DOHH2 (cell line): ENCODE results near the gene SLC34A3.

Source experiments
- H3F3A ChIP-seq: fragments of 200-600 bp; sonication (generic), shearing (Covaris generic); 2 replicates; pipeline ENCODE4 v1.6.0; 2016; ENCODE audit warnings: antibody characterized with exemption, mild to moderate bottlenecking; ENCODE audit not compliant: control insufficient read depth, insufficient read depth
- H3K27ac ChIP-seq: fragments of 200-600 bp; sonication (generic); 2 replicates; pipeline ENCODE4 v1.5.1; 2014; ENCODE audit warnings: low read depth, mild to moderate bottlenecking, low read length, moderate library complexity
- H3K27me3 ChIP-seq: fragments of 200-600 bp; sonication (generic); 2 replicates; pipeline ENCODE4 v1.6.1; 2014; ENCODE audit warnings: mild to moderate bottlenecking, low read length, mixed read lengths; ENCODE audit not compliant: control insufficient read depth
- H3K36me3 ChIP-seq: fragments of 200-600 bp; sonication (generic); 2 replicates; pipeline ENCODE4 v1.6.1; 2014; ENCODE audit warnings: mild to moderate bottlenecking, low read length, moderate library complexity, mixed read lengths; ENCODE audit not compliant: control insufficient read depth
- H3K4me1 ChIP-seq: fragments of 200-600 bp; sonication (generic); 2 replicates; pipeline ENCODE4 v1.6.1; 2014; ENCODE audit warnings: mild to moderate bottlenecking, low read length, mixed read lengths; ENCODE audit not compliant: control insufficient read depth
- H3K4me2 ChIP-seq: fragments of 200-600 bp; sonication (generic); 2 replicates; pipeline ENCODE4 v1.6.0; 2014; ENCODE audit warnings: mild to moderate bottlenecking, low read length, moderate library complexity
- H3K4me3 ChIP-seq: fragments of 200-600 bp; sonication (generic); 2 replicates; pipeline ENCODE4 v1.5.1; 2014; ENCODE audit warnings: mild to moderate bottlenecking, low read length, mixed read lengths
- H3K79me2 ChIP-seq: fragments of 200-600 bp; sonication (generic); 2 replicates; pipeline ENCODE4 v1.6.1; 2014; ENCODE audit warnings: mild to moderate bottlenecking, low read length, mixed read lengths; ENCODE audit not compliant: control insufficient read depth
- H3K9me2 ChIP-seq: fragments of 200-600 bp; sonication (generic); replicated peaks from 2 replicates; pipeline ENCODE4 v1.6.1; 2014; ENCODE audit warnings: mild to moderate bottlenecking, low read length, mixed read lengths; ENCODE audit not compliant: control insufficient read depth
- H3K9me3 ChIP-seq: fragments of 200-600 bp; sonication (generic); 2 replicates; pipeline ENCODE4 v1.6.1; 2014; ENCODE audit warnings: antibody characterized with exemption, low read length, mixed read lengths; ENCODE audit not compliant: control insufficient read depth, insufficient read depth
- H4K20me1 ChIP-seq: fragments of 200-600 bp; sonication (generic); 2 replicates; pipeline ENCODE4 v1.6.0; 2014; ENCODE audit warnings: low read depth, mild to moderate bottlenecking, antibody characterized with exemption, low read length, moderate library complexity; ENCODE audit not compliant: control insufficient read depth, insufficient read depth
- CTCF ChIP-seq: fragments of 200-600 bp; sonication (generic); IDR thresholded peaks from one replicate; pipeline ENCODE4 v1.5.1; 2014; ENCODE audit warnings: antibody characterized with exemption, mild to moderate bottlenecking, low read depth, low read length; ENCODE audit not compliant: poor library complexity, severe bottlenecking
- EZH2phosphoT487 ChIP-seq: fragments of 200-600 bp; sonication (generic); IDR thresholded peaks from 2 replicates; pipeline ENCODE4 v1.6.1; 2017; ENCODE audit warnings: borderline replicate concordance, mild to moderate bottlenecking, antibody characterized with exemption, low read length, moderate library complexity, mixed read lengths

The SLC34A3 gene

GRCh38 chr9:137251194-137251461 is 20.4 kb downstream of the SLC34A3 start, which contains the start of gene STPG3:
Gene STPG3 (plus strand): TSS chr9:137251286. CDS start chr9:137251287, 1 bp downstream.
- no peak for TF ChIP-seq EZH2phosphoT487
- TF ChIP-seq CTCF = no peak
- H3K79me2 ChIP-seq = peaks cover 10% of the 10 kb centered on the region
- H3K9me3 ChIP-seq = no peaks in the 10 kb centered on the region
- no peaks in the 10 kb centered on the region for H3K9me2 ChIP-seq
- H4K20me1 ChIP-seq = no peaks in the 10 kb centered on the region
- H3K4me3 ChIP-seq = no peak within 1 kb of the TSS
- H3F3A ChIP-seq = 0 out of 2 replicates have a peak, but pooled peaks cover 3% of the 10 kb centered on the region
- H3K4me2 ChIP-seq = no peak within 1 kb of the TSS
- no peak within 1 kb of the TSS for H3K27ac ChIP-seq
- H3K36me3 ChIP-seq = peaks cover 9% of the 10 kb centered on the region
- no peaks in the 10 kb centered on the region for H3K27me3 ChIP-seq
- peaks cover 41% of the 10 kb centered on the region for H3K4me1 ChIP-seq

- Histone ChIP-seq H3K4me3 (no peak overlapping the region), H4K20me1 (no peaks in the 10 kb centered on the region), H3K9me2 (no peaks in the 10 kb centered on the region), H3K4me1 (peaks cover 41% of the 10 kb centered on the region), H3K79me2 (peaks cover 15% of the 10 kb centered on the region), H3K9me3 (no peaks in the 10 kb centered on the region), H3F3A (0 out of 2 replicates have a peak, but pooled peaks cover 3% of the 10 kb centered on the region), H3K4me2 (no peak overlapping the region), H3K36me3 (peaks cover 14% of the 10 kb centered on the region), H3K27ac (no peak overlapping the region), H3K27me3 (no peaks in the 10 kb centered on the region)
- no peak for TF ChIP-seq EZH2phosphoT487
- TF ChIP-seq CTCF = no peak
These were observed 21.0 kb downstream of the SLC34A3 start for GRCh38 chr9:137251490-137252268.

GRCh38 chr9:137252555-137253506 is 22.1 kb downstream of the SLC34A3 start:
- no peak overlapping the region for H3K27ac ChIP-seq
- H3K4me2 ChIP-seq = peak overlapping the region; percentile 2; the same call in 1 of the 2 replicates
- no peaks in the 10 kb centered on the region for H3K27me3 ChIP-seq
- H3K9me2 ChIP-seq = no peaks in the 10 kb centered on the region
- H3K4me3 ChIP-seq = no peak overlapping the region
- H3K9me3 ChIP-seq = no peaks in the 10 kb centered on the region
- no peaks in the 10 kb centered on the region for H4K20me1 ChIP-seq
- H3K79me2 ChIP-seq = peaks cover 21% of the 10 kb centered on the region
- H3K36me3 ChIP-seq = peaks cover 21% of the 10 kb centered on the region
- H3K4me1 ChIP-seq = peaks cover 44% of the 10 kb centered on the region
- TF ChIP-seq CTCF (no peak), EZH2phosphoT487 (no peak)
- H3F3A ChIP-seq = 0 out of 2 replicates have a peak, but pooled peaks cover 3% of the 10 kb centered on the region
